Measurements from ENCODE around the gene CCT7. TPM values are rescaled to one million over a fixed set of nuclear protein-coding genes. Genes with fewer than 3 reads are reported as not detected.
A peak's percentile ranks its signal among the peaks of the same experiment; 100 is the strongest.

CCT7 gene
- total RNA-seq, 1 experiment from 2014 or later, result 319 TPM

GRCh38 chr2:73291093-73291460 lies 57.0 kb downstream of the CCT7 start:
- Histone ChIP-seq H3K9me3 (ENCODE audit: insufficient read depth, low read depth) (no peaks in the 10 kb centered on the region), H3K27ac (no peak overlapping the region), H3K36me3 (ENCODE audit: low read depth) (no peaks in the 10 kb centered on the region), H3K9me2 (ENCODE audit: insufficient read depth) (no peaks in the 10 kb centered on the region), H3K4me1 (replicated peaks; ENCODE audit: insufficient read depth) (0 out of 2 replicates have a peak, but pooled peaks cover 5% of the 10 kb centered on the region), H3K4me3 (no peak overlapping the region), H3F3A (ENCODE audit: insufficient read depth, low read depth) (peaks cover 14% of the 10 kb centered on the region; the same call in 1 of the 2 replicates), H3K79me2 (ENCODE audit: low read depth) (no peaks in the 10 kb centered on the region), H2AFZ (no peak overlapping the region), H4K20me1 (ENCODE audit: insufficient read depth) (no peaks in the 10 kb centered on the region; the same call in 1 of the 2 replicates), H3K4me2 (no peak overlapping the region), H3K27me3 (ENCODE audit: insufficient read depth, low read depth) (peaks cover 22% of the 10 kb centered on the region)
- no peak for DNase-seq
- TF ChIP-seq, protein P1, sequence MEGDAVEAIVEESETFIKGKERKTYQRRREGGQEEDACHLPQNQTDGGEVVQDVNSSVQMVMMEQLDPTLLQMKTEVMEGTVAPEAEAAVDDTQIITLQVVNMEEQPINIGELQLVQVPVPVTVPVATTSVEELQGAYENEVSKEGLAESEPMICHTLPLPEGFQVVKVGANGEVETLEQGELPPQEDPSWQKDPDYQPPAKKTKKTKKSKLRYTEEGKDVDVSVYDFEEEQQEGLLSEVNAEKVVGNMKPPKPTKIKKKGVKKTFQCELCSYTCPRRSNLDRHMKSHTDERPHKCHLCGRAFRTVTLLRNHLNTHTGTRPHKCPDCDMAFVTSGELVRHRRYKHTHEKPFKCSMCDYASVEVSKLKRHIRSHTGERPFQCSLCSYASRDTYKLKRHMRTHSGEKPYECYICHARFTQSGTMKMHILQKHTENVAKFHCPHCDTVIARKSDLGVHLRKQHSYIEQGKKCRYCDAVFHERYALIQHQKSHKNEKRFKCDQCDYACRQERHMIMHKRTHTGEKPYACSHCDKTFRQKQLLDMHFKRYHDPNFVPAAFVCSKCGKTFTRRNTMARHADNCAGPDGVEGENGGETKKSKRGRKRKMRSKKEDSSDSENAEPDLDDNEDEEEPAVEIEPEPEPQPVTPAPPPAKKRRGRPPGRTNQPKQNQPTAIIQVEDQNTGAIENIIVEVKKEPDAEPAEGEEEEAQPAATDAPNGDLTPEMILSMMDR (conservative IDR thresholded peaks at IDR 0.05), result no peak
- no peak for TF ChIP-seq EZH2 (IDR thresholded peaks at IDR 0.05; ENCODE audit: low read depth)
- intact Hi-C loops (cut with micrococcal nuclease; ENCODE audit: unreplicated experiment), result no loop called here
- ChIA-PET POLR2A (ENCODE audit: unreplicated experiment) (no interaction called here), CTCF (no interaction called here)
- no TSS peak for BruUV-seq (replicated peaks)

DNA sequence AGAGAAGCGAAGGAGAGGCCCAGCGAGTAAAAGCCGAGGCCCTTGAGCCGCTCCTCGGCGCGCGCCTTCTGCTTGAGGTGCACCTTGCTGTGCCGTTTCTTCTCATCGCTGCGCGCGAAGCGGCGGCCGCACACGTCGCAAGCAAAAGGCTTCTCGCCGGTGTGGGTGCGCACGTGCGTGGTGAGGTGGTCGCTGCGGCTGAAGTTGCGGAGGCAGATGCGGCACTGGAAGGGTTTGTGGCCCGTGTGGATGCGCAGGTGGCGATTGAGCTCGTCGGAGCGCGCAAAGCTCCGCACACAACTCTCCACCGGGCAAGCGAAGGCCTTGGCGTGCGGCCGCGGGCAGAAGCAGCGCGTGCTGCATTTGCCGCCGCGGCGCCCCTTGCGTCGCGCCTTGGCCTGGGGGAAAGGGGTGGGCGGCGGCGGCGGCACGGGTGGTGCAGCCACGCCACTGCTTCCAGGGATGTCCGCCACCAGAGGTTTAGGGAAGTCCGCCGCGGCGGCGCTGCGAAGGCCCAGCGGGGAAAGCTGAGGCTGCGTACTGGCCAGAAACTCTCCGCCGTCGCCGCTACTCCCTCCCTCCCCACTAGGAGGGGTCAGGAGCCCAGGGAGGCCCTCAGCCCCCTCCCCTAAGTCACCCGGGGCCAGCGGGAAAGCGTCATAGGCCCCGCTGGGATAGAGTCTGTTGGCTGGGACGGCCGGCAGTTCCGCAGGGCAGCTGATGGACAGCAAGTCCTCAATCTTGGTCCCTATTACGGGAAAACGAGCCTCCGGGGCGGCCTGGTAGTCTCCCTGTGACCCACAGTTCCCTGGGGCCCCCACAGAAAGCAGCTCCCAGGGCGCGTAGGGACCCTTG lies 57.6 kb downstream of the CCT7 start:
- Histone ChIP-seq H3K4me3 (no peak overlapping the region), H4K20me1 (ENCODE audit: insufficient read depth) (no peaks in the 10 kb centered on the region; the same call in 1 of the 2 replicates), H3K4me1 (replicated peaks; ENCODE audit: insufficient read depth) (0 out of 2 replicates have a peak, but pooled peaks cover 5% of the 10 kb centered on the region), H3K79me2 (ENCODE audit: low read depth) (no peaks in the 10 kb centered on the region), H3K9me2 (ENCODE audit: insufficient read depth) (no peaks in the 10 kb centered on the region), H3K27me3 (ENCODE audit: insufficient read depth, low read depth) (peaks cover 23% of the 10 kb centered on the region), H3K9me3 (ENCODE audit: insufficient read depth, low read depth) (no peaks in the 10 kb centered on the region), H3K27ac (no peak overlapping the region), H3K36me3 (ENCODE audit: low read depth) (no peaks in the 10 kb centered on the region), H3K4me2 (no peak overlapping the region), H2AFZ (no peak overlapping the region), H3F3A (ENCODE audit: insufficient read depth, low read depth) (peaks cover 14% of the 10 kb centered on the region; the same call in 1 of the 2 replicates)
- intact Hi-C loops (cut with micrococcal nuclease; ENCODE audit: unreplicated experiment), result no loop called here
- POLR2A ChIA-PET (ENCODE audit: unreplicated experiment), result no interaction called here
- no peak for TF ChIP-seq EZH2 (IDR thresholded peaks at IDR 0.05; ENCODE audit: low read depth)
- TF ChIP-seq, protein P1 (conservative IDR thresholded peaks at IDR 0.05), result no peak
- DNase-seq, result no peak
- BruUV-seq (replicated peaks), result no TSS peak
- CTCF ChIA-PET, result no interaction called here

GRCh38 chr2:73292316-73292905 lies 58.3 kb downstream of the CCT7 start:
- peaks cover 28% of the 10 kb centered on the region for H3K27me3 ChIP-seq (ENCODE audit: insufficient read depth, low read depth)
- POLR2A ChIA-PET (ENCODE audit: unreplicated experiment), result no interaction called here

More at GRCh38 chr2:73292316-73292905, 58.3 kb downstream of the CCT7 start:
- H3K9me3 ChIP-seq (ENCODE audit: insufficient read depth, low read depth), result no peaks in the 10 kb centered on the region
- DNase-seq, result no peak
- H2AFZ ChIP-seq, result no peak overlapping the region
- no peak overlapping the region for H3K27ac ChIP-seq
- H3K9me2 ChIP-seq (ENCODE audit: insufficient read depth), result no peaks in the 10 kb centered on the region
- no peak overlapping the region for H3K4me2 ChIP-seq
- CTCF ChIA-PET, result no interaction called here
- H3K79me2 ChIP-seq (ENCODE audit: low read depth), result no peaks in the 10 kb centered on the region
- H3K36me3 ChIP-seq (ENCODE audit: low read depth), result no peaks in the 10 kb centered on the region
- peaks cover 14% of the 10 kb centered on the region; the same call in 1 of the 2 replicates for H3F3A ChIP-seq (ENCODE audit: insufficient read depth, low read depth)
- TF ChIP-seq, protein P1 (conservative IDR thresholded peaks at IDR 0.05), result no peak
- TF ChIP-seq EZH2 (IDR thresholded peaks at IDR 0.05; ENCODE audit: low read depth), result no peak
- no peak overlapping the region for H3K4me3 ChIP-seq
- TSS peak; percentile 23 for BruUV-seq (replicated peaks)
- intact Hi-C loops (cut with micrococcal nuclease; ENCODE audit: unreplicated experiment), result no loop called here
- H4K20me1 ChIP-seq (ENCODE audit: insufficient read depth), result no peaks in the 10 kb centered on the region; the same call in 1 of the 2 replicates
- 0 out of 2 replicates have a peak, but pooled peaks cover 5% of the 10 kb centered on the region for H3K4me1 ChIP-seq (replicated peaks; ENCODE audit: insufficient read depth)
